K562 (cell line): Measurements from ENCODE around the gene PLPPR1.

Source experiments
- CTCF ChIP-seq, 3 experiments: IDR thresholded peaks in 2 of 3; conservative IDR thresholded peaks in 1 of 3; 2 replicates each; pipeline ENCODE4 v1.5.1; 2011 to 2012; ENCODE audit warnings: low read length in 3 of 3, mild to moderate bottlenecking in 3 of 3, control low read depth in 2 of 3, improper control_type of control experiment in 1 of 3, inconsistent platforms in 1 of 3, low read depth in 1 of 3, mixed read lengths in 1 of 3, moderate library complexity in 1 of 3; ENCODE audit not compliant: insufficient read depth in 2 of 3
- EP300 ChIP-seq: IDR thresholded peaks from 2 replicates; pipeline ENCODE4 v1.6.1; 2012; ENCODE audit warnings: low read length, improper control_type of control experiment
- HBP1 ChIP-seq: fragments of 450-650 bp; formaldehyde crosslinking; IDR thresholded peaks from 2 replicates; pipeline ENCODE4 v1.4.0; 2022; ENCODE audit warnings: missing genetic modification characterization
- HDAC1 ChIP-seq, 2 experiments: fragments of 450-650 bp; IDR thresholded peaks; 2 replicates each; pipeline ENCODE4 v1.6.1; 2016 to 2017; ENCODE audit warnings: inconsistent platforms in 1 of 2, mild to moderate bottlenecking in 1 of 2, moderate library complexity in 1 of 2
- HMGXB4 ChIP-seq: sonication (generic); formaldehyde crosslinking; IDR thresholded peaks from 2 replicates; pipeline ENCODE4 v1.8.1; 2023; ENCODE audit warnings: mild to moderate bottlenecking, missing genetic modification reagents
- MYC ChIP-seq, 2 experiments: fragments of 250-450 bp in 1 of 2; sonication (Bioruptor Pico) in 1 of 2; IDR thresholded peaks; 2 replicates each; pipeline versions ENCODE4 v1.5.1 to v1.6.1; 2012 to 2021; ENCODE audit warnings: low read depth in 2 of 2, borderline replicate concordance in 1 of 2, improper control_type of control experiment in 1 of 2, low read length in 1 of 2, mild to moderate bottlenecking in 1 of 2, moderate library complexity in 1 of 2
- NCOA2 ChIP-seq, 2 experiments: fragments of 450-650 bp; IDR thresholded peaks; 2 replicates each; pipeline ENCODE4 v1.6.1; 2018; ENCODE audit warnings: mild to moderate bottlenecking in 2 of 2, moderate library complexity in 1 of 2; ENCODE audit not compliant: partially characterized antibody in 2 of 2
- NR2C1 ChIP-seq, 2 experiments: fragments of 450-650 bp; IDR thresholded peaks; 2 replicates each; pipeline ENCODE4 v1.6.1; 2017; ENCODE audit warnings: mild to moderate bottlenecking in 2 of 2, antibody characterized with exemption in 1 of 2, inconsistent platforms in 1 of 2, missing compliant biosample characterization in 1 of 2, missing genetic modification characterization in 1 of 2
- RNF2 ChIP-seq: sonication (generic); IDR thresholded peaks from 2 replicates; pipeline ENCODE4 v1.6.1; 2016
- SLC30A9 ChIP-seq: fragments of 250-450 bp; sonication (Bioruptor Pico); IDR thresholded peaks from 2 replicates; pipeline ENCODE4 v1.8.0; 2022; ENCODE audit warnings: mild to moderate bottlenecking, moderate library complexity
- ZBTB1 ChIP-seq: sonication (generic); formaldehyde crosslinking; IDR thresholded peaks from 2 replicates; pipeline ENCODE4 v1.8.1; 2023; ENCODE audit warnings: missing genetic modification reagents, low read depth, mild to moderate bottlenecking, borderline replicate concordance
- ZNF408 ChIP-seq: fragments of 250-450 bp; sonication (Bioruptor Pico); IDR thresholded peaks from 2 replicates; pipeline ENCODE4 v1.4.0; 2020; ENCODE audit warnings: low read depth, mild to moderate bottlenecking, moderate library complexity
- ZNF41 ChIP-seq: fragments of 250-450 bp; sonication (Bioruptor Pico); conservative IDR thresholded peaks from 2 replicates; pipeline ENCODE4 v1.4.0; 2020; ENCODE audit warnings: mild to moderate bottlenecking
- ZSCAN32 ChIP-seq: fragments of 450-650 bp; formaldehyde crosslinking; IDR thresholded peaks from 2 replicates; pipeline ENCODE4 v1.4.0; 2020; ENCODE audit warnings: mild to moderate bottlenecking, moderate library complexity

GRCh38 chr9:101047848-101048397 is 19.4 kb downstream of the PLPPR1 start:
- TF ChIP-seq RNF2, result no peak
- TF ChIP-seq NCOA2 (IDR thresholded peaks at IDR 0.05; ENCODE audit: partially characterized antibody in 2 of 2), result no peak
- no peak for TF ChIP-seq HBP1 (CRISPR knock-in tag)
- no peak for TF ChIP-seq ZBTB1 (CRISPR knock-in tag)
- TF ChIP-seq ZNF41 (CRISPR knock-in tag), result no peak
- TF ChIP-seq MYC (IDR thresholded peaks at IDR 0.05; ENCODE audit: low read depth, low read length), result no peak
- TF ChIP-seq MYC (CRISPR knock-in tag; IDR thresholded peaks at IDR 0.05; ENCODE audit: borderline replicate concordance, low read depth), result no peak
- TF ChIP-seq CTCF (IDR thresholded peaks at IDR 0.05 in 2 of 3, conservative IDR thresholded peaks at IDR 0.05 in 1 of 3; ENCODE audit: insufficient read depth in 2 of 3, low read depth in 1 of 3, low read length in 3 of 3), result no peak
- TF ChIP-seq ZNF408 (CRISPR knock-in tag), result no peak
- TF ChIP-seq HMGXB4, result no peak
- no peak for TF ChIP-seq NR2C1 (IDR thresholded peaks at IDR 0.05)
- no peak for TF ChIP-seq NR2C1 (tag; IDR thresholded peaks at IDR 0.05)
- no peak for TF ChIP-seq EP300
- no peak for TF ChIP-seq HDAC1 (IDR thresholded peaks at IDR 0.05)
- no peak for TF ChIP-seq ZSCAN32 (CRISPR knock-in tag)
- no peak for TF ChIP-seq SLC30A9 (CRISPR knock-in tag)
